OCI-LY7 (cell line): ENCODE data around the gene ZNF407. TPM values are rescaled to one million over a fixed set of nuclear protein-coding genes. Genes with fewer than 3 reads are reported as not detected.

ENCODE experiments used
- BruUV-seq: library from RNA; stranded (reverse); fragments of 400-500 nt; replicated peaks from 2 replicates; lab custom pipeline; 2021; lab: Mats Ljungman, UMichigan
- CTCF ChIA-PET: fragments of 300-600 bp; sonication (Branson Sonifier 250); formaldehyde crosslinking; loops from one replicate; lab custom pipeline; 2022; ENCODE audit warnings: antibody characterized with exemption; ENCODE audit not compliant: unreplicated experiment; lab: Charles Lee
- POLR2A ChIA-PET: fragments of 300-600 bp; sonication (Branson Sonifier 250); formaldehyde crosslinking; loops from one replicate; lab custom pipeline; 2022; ENCODE audit warnings: antibody characterized with exemption; lab: Charles Lee
- DNase-seq: peaks from one replicate; pipeline ENCODE4 v3.0.0-alpha.2; 2015; ENCODE audit warnings: low spot score
- H2AFZ ChIP-seq: fragments of 200-600 bp; sonication (generic), shearing (Covaris generic); 2 replicates; pipeline ENCODE4 v1.6.1; 2014; ENCODE audit warnings: mild to moderate bottlenecking, antibody characterized with exemption, low read length, moderate library complexity
- H3K27ac ChIP-seq: fragments of 200-600 bp; sonication (generic); 2 replicates; pipeline ENCODE4 v1.5.1; 2014; ENCODE audit warnings: mixed run types, low read depth, mild to moderate bottlenecking, moderate library complexity, low read length, inconsistent platforms; ENCODE audit not compliant: poor library complexity, severe bottlenecking
- H3K36me3 ChIP-seq: fragments of 200-600 bp; sonication (generic); 2 replicates; pipeline ENCODE4 v1.6.1; 2014; ENCODE audit warnings: mild to moderate bottlenecking, antibody characterized with exemption, low read length, moderate library complexity, mixed read lengths; ENCODE audit not compliant: insufficient read depth
- H3K4me1 ChIP-seq: fragments of 200-600 bp; sonication (generic); 2 replicates; pipeline ENCODE4 v1.5.1; 2014; ENCODE audit warnings: mild to moderate bottlenecking, low read length; ENCODE audit not compliant: insufficient read depth, poor library complexity, severe bottlenecking
- H3K4me2 ChIP-seq: fragments of 200-600 bp; sonication (generic); 2 replicates; pipeline ENCODE4 v1.6.1; 2014; ENCODE audit warnings: mild to moderate bottlenecking, low read length
- H3K4me3 ChIP-seq: fragments of 200-600 bp; sonication (generic); 2 replicates; pipeline ENCODE4 v1.5.1; 2014; ENCODE audit warnings: mild to moderate bottlenecking, low read depth, low read length; ENCODE audit not compliant: poor library complexity, severe bottlenecking
- H3K79me2 ChIP-seq: fragments of 200-600 bp; sonication (generic); 2 replicates; pipeline ENCODE4 v1.6.1; 2016; ENCODE audit warnings: low read depth, mild to moderate bottlenecking, low read length, moderate library complexity, mixed read lengths; ENCODE audit not compliant: insufficient read depth
- H3K9me2 ChIP-seq: fragments of 200-600 bp; sonication (generic); 2 replicates; pipeline ENCODE4 v1.6.1; 2016; ENCODE audit warnings: mild to moderate bottlenecking, low read length, mixed read lengths; ENCODE audit not compliant: insufficient read depth
- H3K9me3 ChIP-seq: fragments of 200-600 bp; sonication (generic); 2 replicates; pipeline ENCODE4 v1.6.1; 2014; ENCODE audit warnings: mild to moderate bottlenecking, mixed run types, low read length, mixed read lengths
- H4K20me1 ChIP-seq: fragments of 200-600 bp; sonication (generic); 2 replicates; pipeline ENCODE4 v1.6.1; 2014; ENCODE audit warnings: mild to moderate bottlenecking, antibody characterized with exemption, low read length, moderate library complexity, mixed read lengths; ENCODE audit not compliant: insufficient read depth
- CTCF ChIP-seq: fragments of 200-600 bp; sonication (generic); conservative IDR thresholded peaks from 2 replicates; pipeline ENCODE4 v1.5.1; 2014; ENCODE audit warnings: mild to moderate bottlenecking, antibody characterized with exemption, low read length, moderate library complexity, mixed read lengths
- EZH2phosphoT487 ChIP-seq: fragments of 200-600 bp; sonication (generic); IDR thresholded peaks from 2 replicates; pipeline ENCODE4 v1.6.1; 2018; ENCODE audit warnings: low read depth, borderline replicate concordance, mild to moderate bottlenecking, mixed run types, antibody characterized with exemption, low read length, moderate library complexity, mixed read lengths
- intact Hi-C: fragments of 100-400 bp; cut with micrococcal nuclease; formaldehyde crosslinking; loops from one replicate; pipeline ENCODE4 v1.10.0; 2022; ENCODE audit not compliant: unreplicated experiment
- total RNA-seq, 2 experiments: library from RNA; depleted of rRNA in 1 of 2; stranded (reverse); fragments of >200 nt in 1 of 2; shearing (Covaris generic) in 1 of 2; gene quantifications; 2 replicates each; pipeline ENCODE4 v1.2.3, GENCODE V29; 2014 to 2022

Gene ZNF407
- total RNA-seq, 2 experiments from 2014 or later: 8.9 to 11.9 TPM

GRCh38 chr18:74610860-74611259 lies 13.2 kb downstream of the ZNF407 start:
- H3K36me3 ChIP-seq: no peaks in the 10 kb centered on the region
- TF ChIP-seq EZH2phosphoT487 (no peak), CTCF (no peak)
- no peak overlapping the region for H3K4me3 ChIP-seq
- H2AFZ ChIP-seq: no peak overlapping the region
- H3K4me1 ChIP-seq: peaks cover 8% of the 10 kb centered on the region
- no peak overlapping the region for H3K27ac ChIP-seq
- 0 out of 2 replicates have a peak, but pooled peaks cover 8% of the 10 kb centered on the region for H4K20me1 ChIP-seq
- no TSS peak for BruUV-seq
- no peaks in the 10 kb centered on the region for H3K9me3 ChIP-seq
- ChIA-PET CTCF (no interaction called here), POLR2A (no interaction called here)
- H3K4me2 ChIP-seq: no peak overlapping the region
- no peaks in the 10 kb centered on the region for H3K79me2 ChIP-seq
- intact Hi-C loops: no loop called here
- no peaks in the 10 kb centered on the region for H3K9me2 ChIP-seq
- DNase-seq: no peak

DNA sequence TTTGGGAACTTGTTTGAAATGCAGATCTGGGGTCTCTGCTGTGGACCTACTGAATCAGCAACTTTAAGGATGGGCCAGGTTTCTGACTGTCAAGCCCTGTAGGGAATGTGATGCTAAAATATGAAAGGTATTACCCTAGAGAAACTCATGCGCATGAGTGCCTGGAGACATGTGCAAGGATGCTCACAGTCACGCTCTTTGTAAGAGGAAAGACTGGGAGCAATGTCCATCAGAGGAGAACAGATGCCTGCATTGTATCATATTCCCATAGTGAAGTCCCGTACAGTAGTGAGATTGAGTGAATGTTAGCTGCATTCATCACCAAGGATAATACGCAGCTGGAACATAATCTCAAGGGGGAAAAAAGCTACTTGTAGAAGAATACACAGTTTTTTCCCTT lies 14.1 kb downstream of the ZNF407 start:
- peaks cover 8% of the 10 kb centered on the region for H3K4me1 ChIP-seq
- TF ChIP-seq CTCF: no peak
- TF ChIP-seq EZH2phosphoT487: no peak
- ChIA-PET CTCF (no interaction called here), POLR2A (no interaction called here)
- no TSS peak for BruUV-seq
- no peaks in the 10 kb centered on the region for H3K9me3 ChIP-seq
- H3K36me3 ChIP-seq: no peaks in the 10 kb centered on the region
- no peaks in the 10 kb centered on the region for H3K9me2 ChIP-seq
- no peaks in the 10 kb centered on the region for H3K79me2 ChIP-seq
- no peak overlapping the region for H2AFZ ChIP-seq
- H3K4me3 ChIP-seq: no peak overlapping the region
- 0 out of 2 replicates have a peak, but pooled peaks cover 8% of the 10 kb centered on the region for H4K20me1 ChIP-seq
- DNase-seq: no peak
- H3K4me2 ChIP-seq: no peak overlapping the region
- H3K27ac ChIP-seq: no peak overlapping the region
- intact Hi-C loops: no loop called here

- no peak for TF ChIP-seq EZH2phosphoT487
- TF ChIP-seq CTCF: no peak
- Histone ChIP-seq H3K4me2 (no peak overlapping the region), H3K4me1 (peaks cover 8% of the 10 kb centered on the region), H3K4me3 (no peak overlapping the region), H3K79me2 (no peaks in the 10 kb centered on the region), H4K20me1 (0 out of 2 replicates have a peak, but pooled peaks cover 8% of the 10 kb centered on the region), H2AFZ (no peak overlapping the region), H3K36me3 (no peaks in the 10 kb centered on the region), H3K9me3 (no peaks in the 10 kb centered on the region), H3K9me2 (no peaks in the 10 kb centered on the region), H3K27ac (no peak overlapping the region)
- ChIA-PET POLR2A (no interaction called here), CTCF (no interaction called here)
- no peak for DNase-seq
- no TSS peak for BruUV-seq
- intact Hi-C loops: no loop called here
Observed at GRCh38 chr18:74613381-74613780, 15.7 kb downstream of the ZNF407 start.
